Measurements from ENCODE around the gene ATP6V0A4.
"Not testable (repeated sequence)": the region's sequence is repeated elsewhere in the genome, so short reads cannot be mapped to it uniquely, and the experiment has no call there.

ATP6V0A4 gene

DNA sequence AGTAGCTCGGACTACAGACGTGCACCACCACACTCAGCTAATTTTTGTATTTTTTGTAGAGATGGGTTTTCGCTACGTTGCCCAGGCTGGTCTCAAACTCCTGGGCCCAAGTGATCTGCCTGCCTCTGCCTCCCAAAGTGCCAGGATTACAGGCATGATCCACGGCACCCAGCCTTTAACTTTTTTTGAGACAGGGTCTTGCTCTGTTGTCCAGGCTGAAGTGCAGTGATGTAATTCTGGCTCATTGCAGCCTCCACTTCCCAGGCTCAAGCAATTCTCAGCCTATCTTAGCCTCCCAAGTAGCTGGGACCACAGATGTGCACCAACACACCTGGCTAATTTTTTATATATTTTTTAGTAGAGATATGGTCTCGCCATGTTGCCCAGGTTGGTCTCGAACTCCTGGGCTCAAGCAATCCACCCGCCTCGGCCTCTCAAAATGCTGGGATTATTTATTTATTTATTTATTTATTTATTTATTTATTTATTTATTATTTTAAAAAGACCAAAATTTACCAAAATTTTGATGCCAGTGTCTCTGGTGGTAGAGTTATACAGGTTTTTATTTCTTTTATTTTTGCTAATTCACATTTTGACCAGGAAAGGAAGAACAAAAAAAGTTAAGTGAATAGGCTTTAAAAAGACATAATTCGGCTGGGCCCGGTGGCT is 25.0 kb upstream of the ATP6V0A4 start:
- no peak overlapping the region for H3K4me3 ChIP-seq (ENCODE audit: low read length)
- DNase-seq (ENCODE audit: low read depth): no peak
- TF ChIP-seq, protein P1, sequence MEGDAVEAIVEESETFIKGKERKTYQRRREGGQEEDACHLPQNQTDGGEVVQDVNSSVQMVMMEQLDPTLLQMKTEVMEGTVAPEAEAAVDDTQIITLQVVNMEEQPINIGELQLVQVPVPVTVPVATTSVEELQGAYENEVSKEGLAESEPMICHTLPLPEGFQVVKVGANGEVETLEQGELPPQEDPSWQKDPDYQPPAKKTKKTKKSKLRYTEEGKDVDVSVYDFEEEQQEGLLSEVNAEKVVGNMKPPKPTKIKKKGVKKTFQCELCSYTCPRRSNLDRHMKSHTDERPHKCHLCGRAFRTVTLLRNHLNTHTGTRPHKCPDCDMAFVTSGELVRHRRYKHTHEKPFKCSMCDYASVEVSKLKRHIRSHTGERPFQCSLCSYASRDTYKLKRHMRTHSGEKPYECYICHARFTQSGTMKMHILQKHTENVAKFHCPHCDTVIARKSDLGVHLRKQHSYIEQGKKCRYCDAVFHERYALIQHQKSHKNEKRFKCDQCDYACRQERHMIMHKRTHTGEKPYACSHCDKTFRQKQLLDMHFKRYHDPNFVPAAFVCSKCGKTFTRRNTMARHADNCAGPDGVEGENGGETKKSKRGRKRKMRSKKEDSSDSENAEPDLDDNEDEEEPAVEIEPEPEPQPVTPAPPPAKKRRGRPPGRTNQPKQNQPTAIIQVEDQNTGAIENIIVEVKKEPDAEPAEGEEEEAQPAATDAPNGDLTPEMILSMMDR (conservative IDR thresholded peaks at IDR 0.05; ENCODE audit: low read length): no peak

DNA sequence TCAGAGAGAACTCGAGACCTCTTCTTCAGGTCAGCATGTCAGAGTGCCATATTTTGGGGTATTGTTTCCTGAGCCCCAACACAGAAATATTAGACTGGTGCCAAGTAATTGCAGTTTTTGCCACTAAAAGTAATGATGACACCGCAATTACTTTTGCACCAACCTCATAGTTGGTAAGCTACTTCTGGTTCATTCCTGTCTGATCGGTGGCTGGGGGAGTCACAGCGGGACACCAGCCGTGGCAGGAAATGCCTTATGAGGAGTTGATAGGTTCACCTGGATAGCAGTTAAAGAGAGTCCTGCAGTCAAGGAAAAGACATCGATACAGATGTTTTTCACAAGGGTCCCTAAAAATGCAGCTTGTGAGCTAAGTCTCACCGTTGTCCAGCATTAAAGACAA is 23.9 kb upstream of the ATP6V0A4 start:
- TF ChIP-seq, protein P1 (conservative IDR thresholded peaks at IDR 0.05; ENCODE audit: low read length): no peak
- no peak for DNase-seq (ENCODE audit: low read depth)
- H3K4me3 ChIP-seq (ENCODE audit: low read length): no peak overlapping the region

DNA sequence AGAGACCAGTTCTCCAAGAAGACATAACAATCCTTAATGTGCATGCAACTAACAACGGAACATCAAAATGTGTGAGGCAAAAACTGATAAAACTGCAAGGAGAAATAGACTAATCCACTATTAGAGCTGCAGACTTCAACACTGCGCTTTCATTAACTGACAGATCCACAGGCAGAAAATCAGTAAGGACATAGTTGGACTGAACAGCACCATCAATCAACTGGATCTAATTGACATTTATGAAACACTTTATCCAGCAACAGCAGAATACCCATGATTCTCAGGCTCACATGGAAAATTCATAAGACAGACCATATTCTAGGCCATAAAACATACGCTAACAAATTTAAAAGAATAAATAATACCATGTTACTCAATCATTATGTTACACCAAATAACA is 21.6 kb upstream of the ATP6V0A4 start:
- TF ChIP-seq, protein P1 (conservative IDR thresholded peaks at IDR 0.05; ENCODE audit: low read length): no peak
- no peak for DNase-seq (ENCODE audit: low read depth)
- no peak overlapping the region for H3K4me3 ChIP-seq (ENCODE audit: low read length)

DNA sequence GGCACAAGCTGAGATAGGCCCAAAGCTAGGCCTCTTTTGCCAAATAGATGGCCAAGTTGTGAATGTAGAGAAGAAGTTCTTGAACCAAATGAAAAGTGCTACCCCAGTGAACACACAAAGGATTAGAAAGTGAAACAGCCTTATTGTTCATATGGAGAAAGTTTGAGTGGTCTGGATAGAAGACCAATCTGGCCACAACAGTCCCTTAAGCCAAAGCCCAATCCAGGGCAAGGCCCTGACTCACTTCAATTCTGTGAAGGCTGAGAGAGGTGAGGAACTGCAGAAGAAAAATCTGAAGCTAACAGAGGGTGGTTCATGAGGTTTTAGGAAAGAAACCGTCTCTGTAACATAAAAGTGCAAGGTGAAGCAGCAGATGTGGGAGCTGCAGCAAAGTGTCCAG is 18.7 kb upstream of the ATP6V0A4 start:
- TF ChIP-seq, protein P1 (conservative IDR thresholded peaks at IDR 0.05; ENCODE audit: low read length): no peak
- no peak for DNase-seq (ENCODE audit: low read depth)
- no peak overlapping the region for H3K4me3 ChIP-seq (ENCODE audit: low read length)

DNA sequence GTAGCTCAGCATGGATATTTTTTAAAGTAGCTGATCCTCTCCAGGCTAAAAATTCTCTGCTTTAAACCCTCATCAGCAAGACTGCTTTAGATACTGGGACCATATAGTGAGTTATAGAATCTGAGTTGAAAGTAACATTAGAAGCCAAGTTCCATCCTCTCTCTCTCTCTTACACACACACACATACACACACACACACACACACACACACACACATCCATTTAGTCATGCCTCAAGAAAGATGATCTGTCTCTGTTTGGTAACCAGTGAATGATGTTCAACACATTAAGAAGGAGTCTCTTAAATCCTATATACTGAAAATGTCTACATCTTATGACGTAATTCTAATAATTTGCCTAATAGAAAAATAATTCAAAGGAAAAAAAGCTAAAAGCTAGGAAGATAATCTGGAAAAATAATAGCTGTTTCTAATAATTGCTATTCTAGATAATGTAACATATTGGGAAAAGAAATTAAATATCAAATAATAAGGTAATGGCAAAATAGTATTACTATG is 16.9 kb upstream of the ATP6V0A4 start:
- DNase-seq (ENCODE audit: low read depth): no peak
- no peak overlapping the region for H3K4me3 ChIP-seq (ENCODE audit: low read length)
- TF ChIP-seq, protein P1 (conservative IDR thresholded peaks at IDR 0.05; ENCODE audit: low read length): no peak

DNA sequence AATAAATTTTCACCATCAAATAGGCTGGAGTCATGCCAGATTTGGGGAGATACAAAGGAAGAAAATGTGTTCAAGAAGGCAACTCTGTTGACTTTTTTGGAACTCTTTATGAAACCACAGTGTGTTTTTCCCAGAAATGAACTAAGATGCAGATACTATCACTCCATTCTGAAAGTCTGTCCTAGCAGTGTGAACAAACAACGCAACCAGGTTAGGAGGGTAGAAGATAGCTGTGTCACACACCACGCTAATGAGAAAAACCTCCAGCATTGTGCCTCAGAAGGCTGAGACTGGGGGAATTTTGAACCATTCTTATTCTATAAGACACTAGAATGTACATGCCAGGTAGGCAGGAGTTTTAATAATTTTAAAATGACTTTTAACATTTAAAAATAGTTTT is 15.9 kb upstream of the ATP6V0A4 start:
- DNase-seq (ENCODE audit: low read depth): no peak
- TF ChIP-seq, protein P1 (conservative IDR thresholded peaks at IDR 0.05; ENCODE audit: low read length): no peak
- no peak overlapping the region for H3K4me3 ChIP-seq (ENCODE audit: low read length)

DNA sequence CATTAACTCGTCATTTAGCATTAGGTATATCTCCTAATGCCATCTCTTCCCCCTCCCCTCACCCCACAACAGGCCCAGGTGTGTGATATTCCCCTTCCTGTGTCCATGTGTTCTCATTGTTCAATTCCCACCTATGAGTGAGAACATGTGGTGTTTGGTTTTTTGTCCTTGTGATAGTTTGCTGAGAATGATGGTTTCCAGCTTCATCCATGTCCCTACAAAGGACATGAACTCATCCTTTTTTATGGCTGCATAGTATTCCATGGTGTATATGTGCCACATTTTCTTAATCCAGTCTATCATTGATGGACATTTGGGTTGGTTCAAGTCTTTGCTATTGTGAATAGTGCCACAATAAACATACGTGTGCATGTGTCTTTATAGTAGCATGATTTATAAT is 13.3 kb upstream of the ATP6V0A4 start:
- not testable (repeated sequence) for H3K4me3 ChIP-seq (ENCODE audit: low read length); DNase-seq (ENCODE audit: low read depth)

All from AG10803 (cell line).